Chondrocyte (in vitro differentiated cells): Measurements from ENCODE around the gene RAP2B. TPM values are rescaled to one million over a fixed set of nuclear protein-coding genes. Genes with fewer than 3 reads are reported as not detected.
"Not testable (repeated sequence)": the region's sequence is repeated elsewhere in the genome, so short reads cannot be mapped to it uniquely, and the experiment has no call there.

Experiments used
- DNase-seq: peaks from one replicate; pipeline ENCODE4 v3.0.0; 2021; ENCODE audit warnings: mixed read lengths, low spot score
- H3K27ac Mint-ChIP-seq: one replicate; pipeline ENCODE4 v1.8.0; 2021; ENCODE audit warnings: mild to moderate bottlenecking, moderate library complexity, mixed read lengths; ENCODE audit not compliant: unreplicated experiment
- H3K27me3 Mint-ChIP-seq: 2 replicates; pipeline ENCODE4 v1.8.0; 2021; ENCODE audit warnings: low read depth, mixed read lengths
- H3K36me3 Mint-ChIP-seq: 2 replicates; pipeline ENCODE4 v1.8.0; 2021; ENCODE audit warnings: low read depth, mixed read lengths
- H3K4me1 Mint-ChIP-seq: 2 replicates; pipeline ENCODE4 v1.8.0; 2021; ENCODE audit warnings: low read depth, mild to moderate bottlenecking, mixed read lengths
- H3K4me3 Mint-ChIP-seq: one replicate; pipeline ENCODE4 v1.8.0; 2021; ENCODE audit warnings: mild to moderate bottlenecking, moderate library complexity, mixed read lengths; ENCODE audit not compliant: unreplicated experiment
- H3K9me3 Mint-ChIP-seq: 2 replicates; pipeline ENCODE4 v1.8.0; 2021; ENCODE audit warnings: low read depth, mixed read lengths
- total RNA-seq: library from RNA; stranded (reverse); gene quantifications from 3 replicates; pipeline ENCODE4 v1.2.1, GENCODE V29; 2021
- TF ChIP-seq, protein P1 (sequence below): fragments of 200-600 bp; sonication (generic); IDR thresholded peaks from 2 replicates; pipeline ENCODE4 v1.5.0; 2021; ENCODE audit warnings: antibody characterized with exemption, mild to moderate bottlenecking, moderate library complexity

The RAP2B gene
- total RNA-seq, 1 donor from 2014 or later, result 11.0 TPM

DNA sequence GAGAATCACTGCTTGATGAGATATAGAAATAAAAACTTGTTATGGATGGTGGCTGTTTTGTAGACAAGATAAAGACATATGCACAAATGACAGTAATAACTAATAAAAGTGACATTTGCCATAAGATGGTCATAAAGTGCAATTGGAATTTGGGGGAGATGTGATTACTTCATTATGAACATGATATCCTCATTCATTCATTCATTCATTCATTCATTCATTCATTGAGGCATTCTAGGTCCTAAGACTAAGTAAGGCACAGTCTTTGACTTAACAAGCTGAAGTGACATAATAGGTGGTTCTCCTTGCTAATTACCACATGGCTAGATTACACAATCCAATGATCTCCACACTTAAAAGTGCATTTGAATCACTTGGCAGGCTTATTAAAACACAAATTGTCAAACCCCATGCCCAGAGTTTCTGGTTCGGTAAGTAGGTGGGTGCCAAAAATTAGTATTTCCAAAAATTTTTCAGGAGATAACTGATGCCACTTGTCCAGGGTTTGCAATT lies 18.9 kb downstream of the RAP2B start:
- Mint-ChIP-seq H3K9me3 (peaks cover 7% of the 10 kb centered on the region), H3K4me3 (no peak overlapping the region), H3K27ac (no peak overlapping the region), H3K4me1 (peaks cover 8% of the 10 kb centered on the region), H3K27me3 (no peaks in the 10 kb centered on the region), H3K36me3 (peaks cover 3% of the 10 kb centered on the region)
- TF ChIP-seq, protein P1, sequence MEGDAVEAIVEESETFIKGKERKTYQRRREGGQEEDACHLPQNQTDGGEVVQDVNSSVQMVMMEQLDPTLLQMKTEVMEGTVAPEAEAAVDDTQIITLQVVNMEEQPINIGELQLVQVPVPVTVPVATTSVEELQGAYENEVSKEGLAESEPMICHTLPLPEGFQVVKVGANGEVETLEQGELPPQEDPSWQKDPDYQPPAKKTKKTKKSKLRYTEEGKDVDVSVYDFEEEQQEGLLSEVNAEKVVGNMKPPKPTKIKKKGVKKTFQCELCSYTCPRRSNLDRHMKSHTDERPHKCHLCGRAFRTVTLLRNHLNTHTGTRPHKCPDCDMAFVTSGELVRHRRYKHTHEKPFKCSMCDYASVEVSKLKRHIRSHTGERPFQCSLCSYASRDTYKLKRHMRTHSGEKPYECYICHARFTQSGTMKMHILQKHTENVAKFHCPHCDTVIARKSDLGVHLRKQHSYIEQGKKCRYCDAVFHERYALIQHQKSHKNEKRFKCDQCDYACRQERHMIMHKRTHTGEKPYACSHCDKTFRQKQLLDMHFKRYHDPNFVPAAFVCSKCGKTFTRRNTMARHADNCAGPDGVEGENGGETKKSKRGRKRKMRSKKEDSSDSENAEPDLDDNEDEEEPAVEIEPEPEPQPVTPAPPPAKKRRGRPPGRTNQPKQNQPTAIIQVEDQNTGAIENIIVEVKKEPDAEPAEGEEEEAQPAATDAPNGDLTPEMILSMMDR, result no peak
- DNase-seq, result no peak

DNA sequence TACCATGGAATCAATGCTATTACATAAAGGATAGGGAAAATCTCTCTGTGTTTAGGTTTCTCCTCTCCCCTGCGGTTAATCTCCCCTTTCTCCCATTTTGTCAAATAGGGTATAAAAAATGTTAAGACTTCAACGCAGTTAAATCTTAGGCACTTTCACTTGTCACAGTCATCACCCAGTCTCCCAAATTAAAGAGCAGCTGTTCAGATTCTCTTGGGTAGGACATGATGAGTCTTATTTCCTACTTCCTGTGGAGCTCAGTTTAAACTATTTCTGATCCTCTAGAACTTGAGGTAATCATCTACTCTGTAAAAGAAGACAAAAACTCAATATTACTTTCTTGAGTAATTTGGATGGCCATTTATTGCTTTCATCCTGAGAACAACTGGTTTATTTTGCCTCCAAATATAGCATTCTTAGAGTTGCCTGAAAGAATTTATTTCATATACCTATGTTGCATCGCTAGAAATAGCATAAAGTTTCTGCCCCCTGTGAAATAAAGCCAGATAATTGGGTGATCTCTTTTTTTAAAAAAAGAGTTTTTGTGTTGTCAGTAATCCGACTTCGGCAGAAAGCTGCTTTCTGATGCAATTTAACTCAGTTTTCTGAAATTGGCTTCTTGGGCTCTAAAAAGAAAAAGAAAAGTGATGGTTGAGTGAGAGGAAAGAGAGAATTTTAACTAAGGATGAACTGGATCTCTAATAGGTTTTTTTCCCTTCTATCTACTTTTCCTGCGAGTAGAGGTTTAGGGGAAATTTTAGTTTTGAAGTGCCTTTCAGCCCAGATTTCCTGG lies 20.7 kb downstream of the RAP2B start:
- H3K27me3 Mint-ChIP-seq, result no peaks in the 10 kb centered on the region
- H3K9me3 Mint-ChIP-seq, result no peaks in the 10 kb centered on the region
- peak overlapping the region; percentile 15 for H3K27ac Mint-ChIP-seq
- DNase-seq, result no peak
- no peaks in the 10 kb centered on the region for H3K36me3 Mint-ChIP-seq
- H3K4me3 Mint-ChIP-seq, result no peak overlapping the region
- TF ChIP-seq, protein P1, result no peak
- peaks cover 8% of the 10 kb centered on the region for H3K4me1 Mint-ChIP-seq

DNA sequence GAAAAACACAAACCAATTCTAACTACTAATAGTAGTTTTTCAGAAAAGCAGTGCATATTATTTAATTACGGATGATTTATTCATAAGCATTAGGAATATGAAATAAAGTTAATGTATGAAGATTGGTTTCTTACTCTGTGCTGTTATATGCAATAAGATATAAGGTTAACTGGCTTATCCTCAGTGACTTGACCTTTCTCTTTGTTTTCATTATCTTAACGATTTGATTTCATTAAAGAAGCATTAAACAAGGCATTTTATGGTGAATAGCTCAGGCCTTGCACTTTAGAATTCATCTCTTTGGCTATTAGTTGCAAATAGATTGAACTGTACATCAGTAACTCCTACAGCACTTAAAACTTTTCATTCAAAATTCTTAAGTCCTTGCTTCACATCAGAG lies 28.9 kb downstream of the RAP2B start:
- Mint-ChIP-seq H3K27ac (no peak overlapping the region), H3K4me1 (no peaks in the 10 kb centered on the region), H3K36me3 (no peaks in the 10 kb centered on the region), H3K4me3 (no peak overlapping the region), H3K27me3 (no peaks in the 10 kb centered on the region), H3K9me3 (no peaks in the 10 kb centered on the region)
- TF ChIP-seq, protein P1, result no peak
- no peak for DNase-seq

DNA sequence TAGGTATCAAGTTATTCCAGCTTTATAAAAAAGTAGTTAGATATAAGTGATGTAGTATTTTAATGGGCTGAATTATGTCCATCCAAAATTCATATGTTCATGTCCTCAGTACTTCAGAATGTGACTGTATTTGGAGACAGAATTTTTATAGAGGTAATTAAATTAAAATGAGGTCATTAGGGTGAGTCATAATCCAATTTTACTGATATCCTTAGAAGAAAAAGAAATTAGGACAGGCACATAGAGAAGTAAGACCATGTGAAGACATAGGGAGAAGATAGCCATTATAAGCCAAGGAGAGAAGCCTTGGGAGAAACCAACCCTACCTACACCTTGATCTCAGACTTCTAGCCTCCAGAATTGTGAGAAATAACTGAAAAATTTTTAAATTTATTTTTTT lies 30.3 kb downstream of the RAP2B start:
- Mint-ChIP-seq H3K9me3 (no peaks in the 10 kb centered on the region), H3K4me1 (no peaks in the 10 kb centered on the region), H3K36me3 (no peaks in the 10 kb centered on the region), H3K4me3 (no peak overlapping the region), H3K27ac (no peak overlapping the region), H3K27me3 (no peaks in the 10 kb centered on the region)
- TF ChIP-seq, protein P1, result no peak
- no peak for DNase-seq

DNA sequence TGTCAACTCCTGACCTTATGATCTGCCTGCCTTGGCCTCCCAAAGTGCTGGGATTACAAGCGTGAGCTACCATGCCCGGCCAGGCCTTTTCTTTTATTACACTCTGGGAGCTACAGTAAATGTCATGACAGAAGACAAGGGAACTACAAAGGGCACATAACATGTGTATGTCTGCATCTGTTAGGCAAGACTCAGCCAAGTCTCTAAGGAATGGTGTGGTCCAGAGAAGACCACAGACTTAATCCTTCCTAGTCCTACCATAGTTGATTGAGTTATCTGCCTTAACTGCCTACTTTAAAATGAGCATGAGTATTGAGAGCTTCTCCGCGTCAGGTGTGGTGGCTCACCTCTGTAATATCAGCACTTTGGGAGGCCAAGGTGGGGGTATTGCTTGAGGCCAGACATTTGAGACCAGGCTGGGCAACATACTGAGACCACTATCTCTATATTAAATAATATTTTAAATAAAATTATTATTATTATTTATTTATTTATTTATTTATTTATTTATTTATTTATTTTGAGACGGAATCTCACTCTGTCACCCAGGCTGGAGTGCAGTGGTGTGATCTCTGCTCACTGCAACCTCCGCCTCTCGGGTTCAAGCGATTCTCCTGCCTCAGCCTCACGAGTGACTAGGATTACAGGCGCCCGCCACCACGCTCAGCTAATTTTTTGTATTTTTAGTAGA lies 31.9 kb downstream of the RAP2B start:
- not testable (repeated sequence) for H3K4me3 Mint-ChIP-seq, H3K27me3 Mint-ChIP-seq, H3K36me3 Mint-ChIP-seq, H3K9me3 Mint-ChIP-seq, H3K27ac Mint-ChIP-seq, H3K4me1 Mint-ChIP-seq, DNase-seq
